SK-MEL-5 (cell line): ENCODE results near the gene TAF1C. TPM values are rescaled to one million over a fixed set of nuclear protein-coding genes. Genes with fewer than 3 reads are reported as not detected.

Experiments used
- DNase-seq: peaks from one replicate; pipeline ENCODE4 v3.0.0-alpha.2; 2016; ENCODE audit warnings: low read depth, low spot score
- in situ Hi-C: cut with HindIII; loops from 2 replicates; pipeline ENCODE4 v1.10.0; 2016; ENCODE audit warnings: low sequenced_read_pairs, high pct_unique_total_duplicates, low pct_unique_long_range_greater_than_20kb
- total RNA-seq: library from RNA; depleted of rRNA; stranded (reverse); fragments of >200 nt; shearing (Covaris generic); gene quantifications from 2 replicates; pipeline ENCODE4 v1.2.3, GENCODE V29; 2014; rRNA removed

Gene TAF1C
- total RNA-seq, 1 experiment from 2014 or later = 39.7 TPM

DNA sequence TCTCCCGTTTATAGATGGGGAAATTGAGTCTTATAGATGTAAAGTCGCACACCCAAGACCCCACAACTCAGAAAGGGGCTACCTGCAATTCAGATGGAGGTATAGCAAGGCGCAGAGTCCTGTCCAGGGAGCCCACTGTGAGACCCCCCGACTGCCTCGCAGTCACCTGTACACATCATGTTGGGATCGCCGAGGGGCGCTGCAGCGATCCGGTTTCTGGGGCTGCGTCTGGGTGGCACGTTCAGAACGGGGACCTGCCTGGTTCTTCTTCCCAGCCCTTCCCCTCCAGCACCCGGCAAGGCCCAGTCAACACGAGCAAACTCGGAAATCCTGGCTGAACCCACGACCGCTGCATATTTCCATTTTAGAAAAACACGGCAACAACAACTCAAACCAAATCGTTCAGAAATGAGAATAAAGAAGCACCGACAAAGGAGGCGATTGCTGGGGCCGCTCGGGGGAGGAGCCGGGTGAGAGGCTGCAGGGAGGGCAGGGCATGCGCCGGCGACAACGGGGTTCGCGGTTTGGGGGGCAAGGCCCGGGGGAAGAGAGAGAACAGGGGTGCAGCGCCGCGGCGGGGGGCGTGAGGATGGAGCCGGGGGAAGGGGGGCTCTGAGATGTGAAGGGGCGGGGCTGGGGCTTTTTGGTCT lies 42.5 kb downstream of the TAF1C start:
- DNase-seq = no peak
- in situ Hi-C loops = no loop called here

DNA sequence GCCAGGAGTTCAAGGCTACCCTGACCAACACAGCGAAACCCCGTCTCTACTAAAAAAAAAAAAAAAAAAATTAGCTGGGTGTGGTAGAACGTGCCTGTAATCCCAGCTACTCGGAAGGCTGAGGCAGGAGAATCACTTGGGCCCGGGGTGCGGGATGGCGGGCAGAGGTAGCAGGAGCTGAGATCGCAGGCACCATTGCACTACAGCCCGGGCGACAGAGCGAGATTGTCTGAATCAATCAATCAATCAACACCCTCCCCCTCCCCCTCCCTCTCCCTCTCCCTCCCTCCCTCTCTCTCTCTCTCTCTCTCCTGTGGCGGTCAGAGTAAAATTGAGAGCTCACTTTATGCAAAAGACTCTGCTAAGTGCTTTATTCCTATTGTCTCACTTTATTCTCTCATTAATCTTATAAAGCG lies 43.1 kb downstream of the TAF1C start:
- DNase-seq = no peak
- in situ Hi-C loops = no loop called here

DNA sequence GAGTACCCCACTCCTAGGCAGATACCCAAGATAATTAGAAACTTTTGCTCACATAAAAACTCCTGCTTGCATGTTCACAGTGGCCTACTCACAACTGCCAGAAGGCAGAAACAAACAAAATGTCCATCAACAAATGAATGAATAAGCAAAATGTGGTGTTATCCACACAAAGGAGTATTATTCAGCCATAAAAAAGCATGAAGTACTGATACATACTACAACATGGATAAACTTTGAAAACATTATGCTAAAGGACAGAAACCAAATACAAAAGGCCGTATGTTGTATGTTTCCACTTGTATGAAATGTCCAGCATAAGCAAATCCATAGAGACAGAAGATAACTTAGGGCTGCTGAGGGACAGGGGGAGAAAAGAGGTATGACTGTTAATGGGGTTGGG lies 43.8 kb downstream of the TAF1C start:
- in situ Hi-C loops = no loop called here
- no peak for DNase-seq

DNA sequence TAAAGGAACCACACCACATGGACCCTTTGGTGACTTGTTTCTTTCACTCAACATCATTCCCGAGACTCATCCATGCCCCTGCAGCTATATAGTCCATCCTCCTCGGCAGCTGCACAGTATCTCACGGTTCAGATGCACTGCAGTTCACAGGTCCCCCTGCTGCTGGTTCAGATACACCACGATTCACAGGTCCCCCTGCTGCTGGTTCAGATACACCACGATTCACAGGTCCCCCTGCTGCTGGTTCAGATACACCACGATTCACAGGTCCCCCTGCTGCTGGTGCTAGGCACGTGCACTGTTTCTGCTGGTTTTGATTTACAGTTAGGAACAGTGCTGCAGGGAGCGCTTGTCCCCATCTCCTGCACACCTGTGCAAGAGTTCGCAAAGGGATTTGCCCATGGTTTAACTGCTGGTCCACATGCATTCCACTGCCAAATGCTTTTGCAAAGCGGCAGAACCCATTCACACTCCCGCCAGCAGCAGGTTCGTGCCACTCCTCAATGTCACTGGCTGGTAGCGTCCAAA lies 45.6 kb downstream of the TAF1C start:
- no peak for DNase-seq
- in situ Hi-C loops = no loop called here

DNA sequence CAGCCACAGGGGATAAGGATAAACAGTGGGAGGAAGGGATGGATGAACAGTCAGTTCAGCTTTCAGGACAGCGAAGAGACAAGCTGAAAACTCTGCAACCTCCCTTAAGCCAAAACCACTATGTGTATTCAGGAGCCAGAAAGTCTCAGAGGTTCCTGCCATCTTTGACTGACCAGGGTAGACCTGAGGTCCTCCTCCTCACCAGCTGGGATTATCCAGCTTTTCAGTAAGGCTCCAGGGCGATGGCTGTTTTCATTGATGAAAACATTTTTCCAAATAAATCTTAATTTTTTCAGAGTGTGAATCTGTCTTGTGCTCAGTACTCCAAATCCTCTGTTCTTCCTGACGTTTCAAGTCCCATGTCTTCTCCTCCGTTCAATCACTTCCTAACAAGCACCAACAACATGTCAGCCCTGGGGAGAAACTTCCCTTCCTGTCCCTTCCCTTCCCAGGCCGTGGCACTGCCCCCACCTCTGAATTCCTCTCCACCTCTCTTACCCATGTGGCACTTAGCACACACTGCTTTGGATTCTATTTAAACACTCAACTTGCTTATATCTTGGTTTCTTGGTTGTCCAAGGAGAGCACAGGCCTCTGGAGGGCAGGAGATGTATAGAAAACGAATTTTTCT lies 47.1 kb downstream of the TAF1C start:
- DNase-seq = no peak
- in situ Hi-C loops = no loop called here

DNA sequence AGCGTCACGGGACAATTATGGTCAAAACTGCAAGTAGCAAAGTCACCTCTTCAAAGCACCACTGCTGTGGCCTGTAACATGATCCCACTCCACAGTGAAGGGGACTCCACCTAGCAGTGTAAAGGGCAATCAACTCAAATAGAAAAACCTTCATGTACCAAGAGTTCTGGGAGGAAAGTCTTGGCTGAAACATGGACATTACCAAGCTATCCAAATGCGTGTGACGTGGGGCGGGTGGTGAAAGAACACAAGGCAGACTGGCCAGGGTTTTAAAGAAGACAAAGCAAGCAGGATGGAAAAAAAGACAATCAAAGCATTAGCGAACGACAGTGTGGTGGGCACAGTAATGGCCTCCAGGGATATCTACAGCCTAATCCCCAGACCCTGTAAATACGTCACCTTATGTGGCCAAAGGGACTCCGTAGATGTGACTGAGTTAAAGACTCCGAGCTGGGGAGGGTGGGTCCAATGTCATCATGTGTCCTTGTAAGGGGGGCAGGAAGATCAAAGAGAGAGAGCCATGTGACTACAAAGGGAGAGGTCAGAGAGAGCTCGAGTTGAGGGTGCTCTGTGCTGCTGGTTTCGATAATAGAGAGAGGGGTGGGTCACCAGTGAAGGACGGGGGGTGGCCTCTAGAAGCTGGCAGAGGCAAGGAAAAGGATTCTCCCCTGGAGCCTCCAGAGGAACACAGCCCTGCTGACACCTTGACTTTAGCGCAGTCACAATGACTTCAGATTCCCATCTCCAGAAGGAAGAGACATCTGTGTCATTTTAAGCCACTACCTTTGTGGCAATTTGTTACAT lies 47.8 kb downstream of the TAF1C start:
- in situ Hi-C loops = no loop called here
- DNase-seq = peak; percentile 35

DNA sequence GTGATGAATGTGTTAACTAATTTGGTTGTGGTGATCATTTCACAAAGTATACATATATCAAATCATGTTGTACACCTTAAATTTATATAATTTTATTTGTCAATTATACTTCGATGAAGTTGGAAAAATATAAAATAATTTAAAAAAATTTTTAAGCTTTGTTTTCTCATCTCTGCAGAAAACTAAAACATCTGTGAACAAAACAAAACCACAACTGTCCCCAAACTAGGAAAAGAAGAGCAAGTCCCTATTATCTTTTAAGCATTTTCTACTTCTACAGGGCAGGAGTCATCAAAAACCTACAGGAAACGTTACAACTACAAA lies 48.4 kb downstream of the TAF1C start:
- no peak for DNase-seq
- in situ Hi-C loops = no loop called here

DNA sequence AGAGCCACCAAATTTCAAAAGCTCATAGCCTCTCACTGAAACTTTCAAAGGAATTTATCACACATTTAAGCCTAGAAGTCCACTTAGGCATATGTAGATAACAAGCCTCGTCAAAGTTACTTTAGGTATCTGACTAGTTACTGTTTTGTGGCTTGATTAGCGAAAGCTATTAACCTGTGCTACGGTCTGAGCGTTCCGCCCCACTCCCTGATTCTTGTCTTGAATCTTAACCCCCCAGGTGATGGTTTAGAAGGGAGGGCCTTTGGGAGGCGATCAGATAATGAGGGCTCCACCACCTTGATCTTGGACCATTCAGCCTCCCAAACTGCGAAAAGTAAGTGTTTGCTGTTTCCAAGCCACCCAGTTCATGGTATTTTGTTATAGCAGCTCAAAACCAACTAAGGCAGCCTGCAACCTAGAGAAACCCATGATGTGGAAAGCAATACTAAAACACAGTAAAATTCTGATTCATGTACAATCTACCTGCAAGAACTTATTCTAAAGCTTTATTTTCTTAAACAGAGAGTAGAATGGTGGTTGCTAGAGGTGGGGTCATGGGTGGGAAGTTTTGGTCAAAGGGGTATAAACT lies 49.0 kb downstream of the TAF1C start:
- no peak for DNase-seq
- in situ Hi-C loops = no loop called here

DNA sequence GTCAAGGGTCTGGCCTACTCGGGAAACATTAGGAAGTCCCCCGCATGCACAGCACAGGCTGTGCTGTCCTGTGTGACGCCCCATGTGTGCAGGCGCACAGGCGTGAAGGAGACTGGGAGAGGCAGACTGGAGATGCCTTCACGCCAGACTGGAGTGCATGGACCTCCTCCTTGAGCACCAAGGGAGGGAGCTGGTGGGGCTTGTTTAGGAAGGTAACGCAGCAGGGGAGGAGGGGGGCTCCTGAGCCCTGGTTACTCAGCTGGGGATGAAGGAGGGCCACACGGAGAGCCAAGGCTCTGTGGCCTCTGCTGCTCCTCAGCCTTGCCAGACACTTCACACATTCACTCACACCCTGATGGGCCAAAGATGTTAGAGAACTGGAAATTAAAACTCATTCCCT lies 49.6 kb downstream of the TAF1C start:
- in situ Hi-C loops = no loop called here
- DNase-seq = no peak

DNA sequence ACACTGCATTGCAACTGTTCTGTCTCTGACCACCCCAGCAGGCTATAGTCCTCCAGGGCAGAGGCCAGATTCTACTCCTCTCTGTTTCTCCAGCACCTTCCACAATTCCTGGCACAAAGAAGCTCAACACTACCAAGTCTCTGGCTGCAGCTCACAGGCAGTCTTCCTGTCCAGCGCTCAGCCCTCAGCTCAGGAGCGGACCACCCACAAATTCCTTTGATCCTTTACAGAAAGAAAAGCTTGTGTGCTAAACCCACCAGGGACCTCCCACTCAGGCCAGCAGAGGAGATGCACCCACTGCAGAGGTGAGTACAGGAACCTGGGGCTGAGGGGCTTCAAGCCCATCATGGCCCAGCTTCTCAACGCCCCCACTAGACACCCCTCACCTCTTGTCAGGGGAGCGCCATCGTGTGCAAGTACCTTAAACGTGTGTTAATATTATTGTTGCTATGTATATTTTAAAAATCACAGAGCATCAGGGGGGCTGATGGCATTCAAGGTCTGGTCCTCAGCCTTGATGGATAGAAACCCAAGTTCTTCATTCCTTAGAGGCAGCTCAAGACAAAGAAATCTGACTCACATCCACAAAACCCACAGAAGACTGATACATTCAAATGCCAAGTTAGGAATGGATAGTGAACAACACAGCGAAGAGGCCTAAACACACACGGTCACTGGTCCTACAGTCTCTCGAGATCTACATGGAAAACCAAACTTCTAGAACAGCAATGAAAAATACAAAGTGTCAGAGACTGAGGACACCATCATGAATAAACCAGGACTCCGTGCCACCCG lies 50.3 kb downstream of the TAF1C start:
- in situ Hi-C loops = no loop called here
- no peak for DNase-seq

DNA sequence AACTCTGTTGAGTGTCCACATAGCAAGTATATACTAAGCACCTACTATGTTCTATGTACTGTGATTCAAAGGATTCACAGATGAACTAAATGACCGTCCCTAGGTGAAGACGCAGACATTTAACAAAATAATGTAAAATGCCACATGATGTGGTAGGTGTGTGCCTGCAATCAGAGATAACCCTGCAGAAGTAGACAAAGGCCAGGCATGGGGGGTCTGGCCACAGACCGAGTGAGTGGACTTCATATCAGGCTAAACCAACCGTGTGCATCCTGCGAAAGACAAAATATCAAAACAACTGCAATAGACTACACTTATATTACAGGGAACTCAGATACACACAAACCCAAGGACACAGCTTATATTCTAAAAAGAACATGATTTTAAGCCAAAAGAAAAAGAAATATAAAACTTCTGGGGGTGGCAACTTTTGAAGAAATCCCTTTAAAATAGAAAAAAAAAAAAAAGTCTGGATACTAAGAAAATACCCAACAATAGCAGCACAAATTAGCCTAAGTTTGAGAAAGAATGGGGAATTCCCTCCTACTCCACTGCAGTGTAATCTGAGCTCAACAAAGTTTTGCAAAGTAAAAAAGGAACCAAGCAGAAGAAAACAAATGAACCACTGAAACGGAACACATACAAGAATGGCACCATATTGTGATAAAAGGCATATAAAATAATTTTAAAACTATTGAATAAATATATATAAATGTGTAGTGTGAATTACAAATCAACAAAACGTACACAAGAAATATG lies 54.2 kb downstream of the TAF1C start:
- DNase-seq = no peak
- in situ Hi-C loops = no loop called here

DNA sequence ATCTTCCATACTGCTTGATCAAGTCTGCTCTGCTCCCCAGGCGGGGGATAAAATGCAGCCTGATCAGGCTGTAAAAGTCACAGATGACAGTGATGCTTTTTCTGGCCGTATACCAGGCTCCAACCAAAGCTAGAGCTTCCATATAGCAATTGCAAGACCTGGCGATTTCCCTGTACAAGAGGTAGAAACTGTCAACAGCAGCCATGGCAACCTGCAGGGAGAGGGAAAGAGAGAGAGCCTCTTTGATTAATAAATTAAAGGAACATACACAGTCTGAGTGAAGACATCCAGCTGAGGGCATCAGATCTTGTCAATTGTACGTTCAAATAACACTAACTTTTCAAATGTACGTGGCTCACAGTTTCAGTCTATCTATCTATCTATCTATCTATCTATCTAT lies 55.7 kb downstream of the TAF1C start:
- no peak for DNase-seq
- in situ Hi-C loops = no loop called here

Other genes with a start within 250 kb of the TAF1C start
- gene OSGIN1, start 233.8 kb downstream of the TAF1C start, total RNA-seq = 88.5 and 90.9 TPM in 2 replicates
- gene NECAB2, start 218.8 kb downstream of the TAF1C start, total RNA-seq = 0.43 TPM in 1 of 2 replicates, not detected in the other
- 9.0 and 11.7 TPM in 2 replicates for gene SLC38A8, start 144.3 kb downstream of the TAF1C start, total RNA-seq
- gene MBTPS1, start 70.1 kb downstream of the TAF1C start, total RNA-seq = 48.7 and 52.3 TPM in 2 replicates
- gene HSDL1, start 41.9 kb downstream of the TAF1C start, total RNA-seq = 41.1 and 42.0 TPM in 2 replicates
- gene DNAAF1, start 41.7 kb downstream of the TAF1C start, total RNA-seq = 0.16 and 0.63 TPM in 2 replicates
- gene ADAD2, start 4.1 kb upstream of the TAF1C start, total RNA-seq = 0.11 and 0.21 TPM in 2 replicates
- 3.3 and 3.5 TPM in 2 replicates for gene KCNG4, start 53.0 kb upstream of the TAF1C start, total RNA-seq
- gene WFDC1, start 107.8 kb upstream of the TAF1C start, total RNA-seq = 714 and 808 TPM in 2 replicates
- gene ATP2C2, start 181.5 kb upstream of the TAF1C start, total RNA-seq = 0.29 TPM in 1 of 2 replicates, not detected in the other